ENCODE data around the gene NR1I3.
"Not testable (repeated sequence)": the region's sequence is repeated elsewhere in the genome, so short reads cannot be mapped to it uniquely, and the experiment has no call there.

NR1I3 gene, protein sequence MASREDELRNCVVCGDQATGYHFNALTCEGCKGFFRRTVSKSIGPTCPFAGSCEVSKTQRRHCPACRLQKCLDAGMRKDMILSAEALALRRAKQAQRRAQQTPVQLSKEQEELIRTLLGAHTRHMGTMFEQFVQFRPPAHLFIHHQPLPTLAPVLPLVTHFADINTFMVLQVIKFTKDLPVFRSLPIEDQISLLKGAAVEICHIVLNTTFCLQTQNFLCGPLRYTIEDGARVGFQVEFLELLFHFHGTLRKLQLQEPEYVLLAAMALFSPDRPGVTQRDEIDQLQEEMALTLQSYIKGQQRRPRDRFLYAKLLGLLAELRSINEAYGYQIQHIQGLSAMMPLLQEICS

GRCh38 chr1:161238039-161238473, at the start of gene NR1I3:
NR1I3 (minus strand) TSS chr1:161238203; CDS start chr1:161236565, 1,638 bp downstream.
- DNase-seq (ENCODE audit: low spot score) = no peak

GRCh38 chr1:161287482-161288054, 49.6 kb upstream of the NR1I3 start:
- DNase-seq (ENCODE audit: low spot score) = no peak

- DNase-seq (ENCODE audit: low spot score) = no peak
Observed at GRCh38 chr1:161285521-161285920, 47.5 kb upstream of the NR1I3 start.

DNA sequence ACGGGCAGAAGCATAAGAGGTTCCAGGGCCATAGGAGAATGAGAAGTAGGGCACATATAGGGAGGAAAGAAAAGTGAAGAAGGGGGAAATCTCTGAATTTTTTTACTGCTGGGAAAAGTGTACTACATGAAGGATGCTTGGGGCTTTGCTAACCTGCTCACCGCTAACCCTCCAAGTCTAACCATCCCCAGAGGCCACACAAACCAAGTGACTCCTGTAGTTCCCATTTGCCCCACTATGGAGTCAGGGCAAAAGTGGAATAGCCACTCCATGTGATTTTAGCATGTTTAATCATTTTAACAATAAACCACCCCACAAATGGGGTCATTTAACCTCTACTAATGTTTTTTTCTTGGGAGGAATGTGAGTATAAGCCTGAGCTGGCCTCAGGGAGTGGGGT, 47.1 kb upstream of the NR1I3 start:
- no peak for DNase-seq (ENCODE audit: low spot score)

DNA sequence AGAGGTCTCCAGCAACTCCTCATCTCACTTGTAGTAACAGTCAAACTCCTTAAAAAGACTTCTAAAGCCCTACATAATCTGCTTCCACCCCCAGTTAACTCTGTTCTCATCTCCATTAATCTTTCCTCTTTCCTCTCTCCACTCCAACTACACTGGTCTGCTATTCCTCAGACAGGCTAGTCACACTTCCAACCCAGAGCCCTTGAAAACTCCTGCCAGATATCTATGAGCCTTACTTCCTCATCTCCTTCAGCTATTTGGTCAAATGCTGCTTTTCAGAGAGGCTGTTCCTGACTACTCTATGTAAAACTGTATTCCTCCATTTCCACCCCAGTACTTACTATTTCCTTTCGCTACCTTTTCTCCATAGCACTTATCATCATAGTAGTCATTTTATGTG, 45.0 kb upstream of the NR1I3 start:
- DNase-seq (ENCODE audit: low spot score) = no peak

- no peak for DNase-seq (ENCODE audit: low spot score)
Observed at GRCh38 chr1:161274874-161275273, 36.9 kb upstream of the NR1I3 start.

DNA sequence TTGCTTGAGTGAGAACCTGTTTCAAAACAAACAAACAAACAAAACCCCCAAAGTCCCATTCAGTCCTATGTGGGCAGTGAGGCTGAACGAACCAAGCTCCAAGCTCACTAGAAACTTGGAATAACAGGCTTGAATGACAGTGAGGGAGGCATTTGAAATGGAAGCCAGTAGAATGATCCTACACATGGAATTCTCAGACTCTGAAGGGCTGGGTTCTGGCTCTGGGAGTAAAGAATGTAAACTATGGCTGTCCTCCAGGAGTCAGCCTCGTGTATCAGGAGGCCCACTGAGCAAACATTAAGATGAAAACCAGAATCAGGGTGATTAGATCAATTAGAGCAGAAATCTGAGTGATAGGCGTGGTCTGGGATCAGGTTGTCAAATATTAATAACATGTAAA, 35.4 kb upstream of the NR1I3 start:
- no peak for DNase-seq (ENCODE audit: low spot score)

DNA sequence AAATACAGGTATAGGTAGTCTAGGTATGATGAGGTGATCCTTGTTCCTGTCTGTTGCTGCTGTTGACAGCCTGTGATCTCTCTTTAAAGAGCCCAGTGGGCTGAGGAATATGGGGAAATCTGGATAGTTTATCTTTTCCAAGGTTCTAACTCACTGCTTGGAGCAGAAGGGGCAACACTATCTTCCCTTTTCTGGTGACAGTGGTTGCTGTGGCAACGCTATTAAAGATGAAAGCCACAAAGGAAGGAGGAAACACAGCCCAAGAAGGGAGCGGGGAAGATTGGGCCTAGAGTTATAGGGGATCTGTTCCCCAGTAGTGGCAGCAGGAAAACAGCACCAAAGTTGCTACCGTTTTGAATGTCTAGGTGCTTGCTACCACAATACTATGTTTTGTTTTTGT, 29.3 kb upstream of the NR1I3 start:
- DNase-seq (ENCODE audit: low spot score) = no peak

DNA sequence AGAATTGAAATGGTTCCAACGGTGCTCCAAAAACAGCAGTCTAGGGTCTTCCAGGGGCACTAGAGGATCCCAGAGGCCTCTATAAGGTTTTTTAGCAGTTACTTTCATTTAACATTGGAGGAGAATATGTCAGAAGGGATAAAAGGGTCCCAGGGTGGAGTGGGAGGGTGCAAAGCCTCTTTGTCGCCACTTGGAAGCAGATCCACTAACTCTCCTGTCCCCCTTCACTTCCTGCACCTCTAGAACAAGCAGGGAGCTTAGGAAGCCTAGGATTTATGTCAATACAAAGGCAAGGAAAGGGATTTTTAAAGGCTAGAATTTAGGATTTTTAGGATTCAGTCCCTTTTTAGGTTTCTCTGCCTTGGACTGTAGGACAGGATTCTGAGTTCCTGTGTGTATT, 28.8 kb upstream of the NR1I3 start:
- no peak for DNase-seq (ENCODE audit: low spot score)

- DNase-seq (ENCODE audit: low spot score) = no peak
Observed at GRCh38 chr1:161266202-161266601, 28.2 kb upstream of the NR1I3 start.

GRCh38 chr1:161265305-161265704, 27.3 kb upstream of the NR1I3 start:
- DNase-seq (ENCODE audit: low spot score) = no peak

DNA sequence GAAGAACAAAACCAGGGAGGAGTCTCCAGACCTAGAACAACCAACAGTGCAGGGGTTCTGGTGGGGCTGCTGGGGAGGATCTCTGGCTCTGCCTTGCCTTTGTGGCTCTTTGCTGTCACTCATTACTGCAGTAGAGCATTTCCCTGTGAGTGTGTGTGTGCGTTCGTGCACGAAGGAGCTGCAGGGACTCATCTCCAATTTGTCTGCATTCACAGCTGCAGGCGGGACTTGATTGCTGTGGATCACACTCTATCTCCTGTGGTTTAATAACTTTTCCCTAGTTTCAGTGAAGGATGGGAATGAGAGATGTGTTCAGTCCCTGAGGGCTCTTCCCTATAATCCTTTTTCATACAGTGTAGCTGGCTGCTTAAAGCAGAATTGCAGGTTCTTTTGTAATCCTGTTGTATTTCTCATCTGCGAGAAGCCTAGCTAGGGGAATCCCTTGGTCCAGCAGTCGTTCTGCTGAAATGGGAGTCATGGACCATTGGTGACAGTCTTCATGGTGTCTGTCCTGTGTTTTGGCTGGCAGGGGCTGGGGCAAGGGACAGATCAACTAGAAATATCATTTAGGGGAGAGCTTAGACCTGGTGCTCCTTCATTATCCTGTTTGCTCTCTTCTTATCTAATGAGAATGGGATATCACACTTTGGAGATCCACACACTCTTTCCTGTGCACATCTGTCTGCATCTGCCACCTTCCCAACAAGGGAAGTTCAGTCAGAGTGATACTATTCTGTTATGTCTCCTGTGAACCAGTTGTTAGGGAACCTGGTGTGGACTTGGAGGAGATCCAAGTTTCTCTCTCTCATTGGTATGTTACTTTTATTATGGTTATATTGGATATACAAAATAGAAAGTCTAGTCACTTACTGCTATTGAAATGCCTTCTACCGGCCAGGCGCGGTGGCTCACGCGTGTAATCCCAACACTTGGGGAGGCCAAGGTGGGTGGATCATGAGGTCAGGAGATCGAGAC, 23.5 kb upstream of the NR1I3 start:
- DNase-seq (ENCODE audit: low spot score) = no peak

- DNase-seq (ENCODE audit: low spot score) = no peak
Observed at GRCh38 chr1:161260376-161261260, 22.6 kb upstream of the NR1I3 start.

- DNase-seq (ENCODE audit: low spot score) = no peak
Observed at GRCh38 chr1:161259765-161260164, 21.8 kb upstream of the NR1I3 start.

- DNase-seq (ENCODE audit: low spot score) = no peak
Observed at GRCh38 chr1:161259345-161259702, 21.3 kb upstream of the NR1I3 start.

DNA sequence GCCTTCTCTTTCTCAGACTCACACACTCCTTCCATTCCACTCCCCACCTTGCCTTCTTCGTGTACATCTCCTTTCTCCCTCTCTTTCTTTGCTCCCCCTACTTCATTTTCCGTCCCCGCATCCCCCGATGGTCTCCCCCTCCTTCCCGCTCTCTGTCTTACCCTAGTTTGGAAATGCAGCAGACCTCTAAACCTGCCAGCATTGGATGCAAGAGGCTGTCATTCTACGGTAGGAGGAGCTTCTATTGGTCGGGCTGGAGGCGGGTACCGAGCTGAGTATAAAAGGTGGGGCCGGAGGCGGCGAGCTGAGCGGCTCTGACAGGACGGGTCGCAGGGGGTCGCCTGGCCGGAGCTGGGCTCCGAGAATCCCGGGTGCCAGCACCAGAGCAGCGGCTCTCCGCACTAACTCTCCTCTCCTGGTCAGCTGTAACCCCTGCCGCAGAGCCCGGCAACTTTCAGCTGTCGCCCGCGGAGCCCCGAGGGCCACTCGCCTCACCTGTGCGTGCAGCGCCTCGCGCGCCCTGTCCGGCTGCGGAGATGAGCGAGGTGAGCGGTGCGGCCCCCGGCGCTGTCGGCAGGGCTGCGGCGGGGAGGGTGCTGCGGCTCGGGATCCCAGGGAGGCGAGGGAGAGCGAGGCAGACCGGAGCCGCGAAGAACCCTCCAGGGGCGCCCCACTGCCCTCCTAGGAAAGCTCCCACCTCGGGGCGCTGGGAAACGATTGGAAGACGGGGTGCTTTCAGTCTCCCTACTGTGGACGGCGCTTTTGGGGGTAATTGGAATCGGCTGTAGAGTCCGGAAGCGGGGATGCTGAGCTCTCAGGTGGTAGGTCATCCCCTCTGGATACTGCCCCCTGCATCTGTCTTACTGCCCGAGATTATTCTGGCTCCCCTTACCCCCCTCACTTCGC, 20.7 kb upstream of the NR1I3 start, which contains the start of gene PCP4L1:
TSS of gene PCP4L1 (plus strand) at position 307 of the 906 bp plus-strand sequence. CDS start at position 537, 230 bp downstream.
- DNase-seq (ENCODE audit: low spot score) = no peak

DNA sequence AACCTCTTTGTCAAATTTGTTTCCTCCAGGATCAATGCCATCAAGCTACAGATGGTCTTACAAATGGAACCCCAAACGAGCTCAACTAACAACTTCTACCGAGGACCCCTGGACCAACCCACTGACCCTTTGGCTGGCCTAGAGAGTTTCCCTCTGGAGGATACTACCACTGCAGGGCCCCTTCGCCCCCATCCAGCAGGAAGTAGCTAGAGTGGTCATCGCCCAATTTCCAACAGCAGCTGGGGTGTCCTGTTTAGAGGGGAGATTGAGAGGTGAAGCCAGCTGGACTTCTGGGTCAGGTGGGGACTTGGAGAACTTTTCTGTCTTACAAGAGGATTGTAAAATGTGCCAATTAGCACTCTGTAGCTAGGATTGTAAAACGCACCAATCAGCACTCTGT, 19.1 kb upstream of the NR1I3 start:
- DNase-seq (ENCODE audit: low spot score) = not testable (repeated sequence)

GRCh38 chr1:161255955-161256520, 18.0 kb upstream of the NR1I3 start:
- DNase-seq (ENCODE audit: low spot score) = not testable (repeated sequence)

DNA sequence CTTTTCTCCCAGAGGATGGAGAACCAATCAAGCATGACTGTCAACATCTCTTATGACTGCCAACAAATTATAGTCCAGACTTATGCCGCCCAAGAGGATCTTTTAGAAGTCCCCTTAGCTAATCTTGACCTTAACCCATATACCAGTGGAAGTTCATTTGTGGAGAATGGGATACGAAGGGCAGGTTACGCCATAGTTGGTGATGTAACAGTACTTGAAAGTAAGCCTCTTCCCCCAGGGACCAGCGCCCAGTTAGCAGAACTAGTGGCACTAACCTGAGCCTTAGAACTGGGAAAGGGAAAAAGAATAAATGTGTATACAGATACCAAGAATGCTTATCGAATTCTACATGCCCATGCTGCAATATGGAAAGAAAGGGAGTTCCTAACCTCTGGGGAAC, 17.3 kb upstream of the NR1I3 start:
- DNase-seq (ENCODE audit: low spot score) = not testable (repeated sequence)

GRCh38 chr1:161251579-161251978, 13.6 kb upstream of the NR1I3 start:
- no peak for DNase-seq (ENCODE audit: low spot score)

Data from left forelimb (tissue), 1 donor.